OCI-LY1 (cell line): ENCODE data around the gene CSRP1.

ENCODE experiments used
- EZH2 ChIP-seq: fragments of 200-600 bp; sonication (generic), shearing (Covaris generic); IDR thresholded peaks from 2 replicates; pipeline ENCODE4 v1.8.0; 2017; ENCODE audit warnings: borderline replicate concordance, mixed run types, mild to moderate bottlenecking, antibody characterized with exemption, low read length, moderate library complexity, mixed read lengths
- TF ChIP-seq, protein P1 (sequence below): fragments of 200-600 bp; sonication (generic), shearing (Covaris generic); IDR thresholded peaks from 2 replicates; pipeline ENCODE4 v1.5.1; 2017; ENCODE audit warnings: mild to moderate bottlenecking, antibody characterized with exemption, low read length, moderate library complexity, mixed read lengths

DNA sequence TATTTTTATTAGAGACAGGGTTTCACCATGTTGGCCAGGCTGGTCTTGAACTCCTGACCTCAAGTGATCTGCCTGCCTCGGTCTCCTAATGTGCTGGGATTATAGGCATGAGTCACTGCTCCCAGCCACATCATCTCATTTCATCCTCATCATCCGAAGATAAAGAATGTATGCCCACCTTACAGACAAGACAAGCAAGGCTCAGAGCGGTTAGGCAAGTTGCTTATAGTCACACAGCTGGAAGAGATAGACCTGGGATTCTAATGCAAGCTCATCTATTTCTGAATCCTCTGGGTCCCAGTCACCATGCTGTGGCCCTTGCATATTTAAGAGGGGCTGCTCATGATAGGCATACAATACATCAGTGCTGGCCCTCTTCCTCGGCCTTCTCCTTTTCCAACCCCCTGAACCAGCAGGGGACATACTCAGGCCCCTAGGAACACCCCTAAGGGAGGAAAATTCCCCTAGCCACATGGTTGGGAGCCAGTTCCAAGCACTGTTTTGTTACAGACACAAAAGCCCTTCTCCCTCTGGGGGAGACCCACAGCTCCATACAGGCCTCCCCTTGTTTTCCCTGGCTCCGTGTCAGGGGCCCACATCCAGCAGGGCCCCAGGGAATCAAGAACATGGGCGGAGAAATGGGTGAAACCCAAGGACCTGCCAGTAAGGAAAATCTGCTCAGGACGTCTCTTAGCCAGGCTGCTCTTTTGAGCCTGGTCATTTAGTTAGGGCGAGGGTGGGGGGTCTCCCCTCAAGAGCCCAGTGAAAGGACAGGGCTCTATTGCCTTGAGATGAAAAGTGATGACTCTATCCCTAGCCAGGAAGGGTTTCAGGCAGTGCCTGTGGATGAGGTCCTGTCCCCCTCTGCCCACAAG lies 6.9 kb downstream of the CSRP1 start:
- TF ChIP-seq, protein P1, sequence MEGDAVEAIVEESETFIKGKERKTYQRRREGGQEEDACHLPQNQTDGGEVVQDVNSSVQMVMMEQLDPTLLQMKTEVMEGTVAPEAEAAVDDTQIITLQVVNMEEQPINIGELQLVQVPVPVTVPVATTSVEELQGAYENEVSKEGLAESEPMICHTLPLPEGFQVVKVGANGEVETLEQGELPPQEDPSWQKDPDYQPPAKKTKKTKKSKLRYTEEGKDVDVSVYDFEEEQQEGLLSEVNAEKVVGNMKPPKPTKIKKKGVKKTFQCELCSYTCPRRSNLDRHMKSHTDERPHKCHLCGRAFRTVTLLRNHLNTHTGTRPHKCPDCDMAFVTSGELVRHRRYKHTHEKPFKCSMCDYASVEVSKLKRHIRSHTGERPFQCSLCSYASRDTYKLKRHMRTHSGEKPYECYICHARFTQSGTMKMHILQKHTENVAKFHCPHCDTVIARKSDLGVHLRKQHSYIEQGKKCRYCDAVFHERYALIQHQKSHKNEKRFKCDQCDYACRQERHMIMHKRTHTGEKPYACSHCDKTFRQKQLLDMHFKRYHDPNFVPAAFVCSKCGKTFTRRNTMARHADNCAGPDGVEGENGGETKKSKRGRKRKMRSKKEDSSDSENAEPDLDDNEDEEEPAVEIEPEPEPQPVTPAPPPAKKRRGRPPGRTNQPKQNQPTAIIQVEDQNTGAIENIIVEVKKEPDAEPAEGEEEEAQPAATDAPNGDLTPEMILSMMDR: no peak
- TF ChIP-seq EZH2: no peak
